Measurements from ENCODE around the gene SH3BGRL3. TPM values are rescaled to one million over a fixed set of nuclear protein-coding genes. Genes with fewer than 3 reads are reported as not detected.
A peak's percentile ranks its signal among the peaks of the same experiment; 100 is the strongest.

SH3BGRL3 gene
- total RNA-seq, 1 donor from 2014 or later = 285 TPM

- no peak for ATAC-seq (ENCODE audit: low read depth)
Observed at GRCh38 chr1:26277261-26277661, 2.6 kb upstream of the SH3BGRL3 start.

GRCh38 chr1:26277719-26278118 is 2.2 kb upstream of the SH3BGRL3 start:
- intact Hi-C loops (cut with micrococcal nuclease) = loop anchor here (5.0 kb wide), 2 partner anchors 45 to 155 kb away; partner anchors contain the start of genes CEP85 and DHDDS
- no peaks in the 10 kb centered on the region for H3K27me3 Mint-ChIP-seq
- H3K9me3 Mint-ChIP-seq = no peaks in the 10 kb centered on the region
- peaks cover 40% of the 10 kb centered on the region for H3K36me3 Mint-ChIP-seq (ENCODE audit: low read depth)
- ATAC-seq (ENCODE audit: low read depth) (no peak), DNase-seq (no peak)
- peaks cover 67% of the 10 kb centered on the region for H3K4me1 Mint-ChIP-seq
- ChIA-PET POLR2A (interaction anchor here (0.6 to 21.5 kb wide), 3 partner anchors 10 to 128 kb away, joined by 4 to 1638 read pairs (median 102); partner anchors contain the start of gene CD52), CTCF (interaction anchor here (0.5 to 9.3 kb wide), 7 partner anchors 7 to 116 kb away, joined by 3 to 240 read pairs (median 26); partner anchors contain the start of genes CD52 and ZNF593)
- TF ChIP-seq CTCF (IDR thresholded peaks at IDR 0.05) = no peak
- no peak overlapping the region for H3K4me3 Mint-ChIP-seq
- H3K27ac Mint-ChIP-seq = peak overlapping the region; percentile 84

More at GRCh38 chr1:26277261-26277661, 2.6 kb upstream of the SH3BGRL3 start:
- Mint-ChIP-seq H3K9me3 (no peaks in the 10 kb centered on the region), H3K27me3 (no peaks in the 10 kb centered on the region), H3K4me3 (no peak overlapping the region), H3K27ac (peak overlapping the region; percentile 84), H3K36me3 (ENCODE audit: low read depth) (peaks cover 37% of the 10 kb centered on the region), H3K4me1 (peaks cover 62% of the 10 kb centered on the region)
- intact Hi-C loops (cut with micrococcal nuclease) = loop anchor here (5.0 kb wide), 2 partner anchors 45 to 155 kb away; partner anchors contain the start of genes CEP85 and DHDDS
- ChIA-PET CTCF (interaction anchor here (0.5 to 9.3 kb wide), 9 partner anchors 8 to 140 kb away, joined by 3 to 240 read pairs (median 26); partner anchors contain the start of genes CD52, CEP85 and ZNF593), POLR2A (interaction anchor here (0.6 to 21.5 kb wide), 3 partner anchors 11 to 129 kb away, joined by 4 to 1638 read pairs (median 102); partner anchors contain the start of gene CD52)
- no peak for TF ChIP-seq CTCF (IDR thresholded peaks at IDR 0.05)
- DNase-seq = no peak

GRCh38 chr1:26278303-26278702 is 1.6 kb upstream of the SH3BGRL3 start:
- no peaks in the 10 kb centered on the region for H3K9me3 Mint-ChIP-seq
- intact Hi-C loops (cut with micrococcal nuclease) = loop anchor here (5.0 kb wide), 2 partner anchors 46 to 154 kb away; partner anchors contain the start of genes CEP85 and DHDDS
- peaks cover 73% of the 10 kb centered on the region for H3K4me1 Mint-ChIP-seq
- no peaks in the 10 kb centered on the region for H3K27me3 Mint-ChIP-seq
- ATAC-seq (ENCODE audit: low read depth) (no peak), DNase-seq (no peak)
- H3K27ac Mint-ChIP-seq = peak overlapping the region; percentile 53
- H3K36me3 Mint-ChIP-seq (ENCODE audit: low read depth) = peaks cover 40% of the 10 kb centered on the region
- no peak overlapping the region for H3K4me3 Mint-ChIP-seq
- ChIA-PET CTCF (interaction anchor here (0.7 to 9.3 kb wide), 5 partner anchors 11 to 109 kb away, joined by 3 to 240 read pairs (median 26); partner anchors contain the start of genes CD52 and ZNF593), POLR2A (interaction anchor here (4.9 to 21.5 kb wide), 2 partner anchors 10 to 42 kb away, joined by 102 to 1638 read pairs; partner anchors contain the start of gene CD52)
- no peak for TF ChIP-seq CTCF (IDR thresholded peaks at IDR 0.05)

- intact Hi-C loops (cut with micrococcal nuclease) = loop anchor here (5.0 kb wide), 2 partner anchors 47 to 153 kb away; partner anchors contain the start of genes CEP85 and DHDDS
- DNase-seq = no peak
- POLR2A ChIA-PET = interaction anchor here (0.8 to 21.5 kb wide), 8 partner anchors 10 to 586 kb away, joined by 3 to 1638 read pairs (median 6); partner anchors contain the start of genes CD52, CEP85, DHDDS and UBXN11
Observed at GRCh38 chr1:26278724-26279455, 996 bp upstream of the SH3BGRL3 start.

More at GRCh38 chr1:26278724-26279455, 996 bp upstream of the SH3BGRL3 start:
- Mint-ChIP-seq H3K27me3 (no peaks in the 10 kb centered on the region), H3K36me3 (ENCODE audit: low read depth) (peaks cover 44% of the 10 kb centered on the region), H3K4me3 (peak overlapping the region; percentile 88), H3K4me1 (peaks cover 79% of the 10 kb centered on the region), H3K9me3 (no peaks in the 10 kb centered on the region), H3K27ac (peak overlapping the region; percentile 85)
- CTCF ChIA-PET = interaction anchor here (0.6 to 9.3 kb wide), 4 partner anchors 10 to 40 kb away, joined by 3 to 240 read pairs (median 22); partner anchors contain the start of gene CD52
- TF ChIP-seq CTCF (IDR thresholded peaks at IDR 0.05) = no peak
- ATAC-seq (ENCODE audit: low read depth) = no peak
